HUDEP-2 (cell line): ENCODE results near the gene POLR1A.

ENCODE experiments used
- DNase-seq, 76 experiments: peaks; one replicate each; lab custom pipeline; 2025; ENCODE audit not compliant: unreplicated experiment in 76 of 76; lab: John Stamatoyannopoulos, UW

The POLR1A gene

GRCh38 chr2:86105252-86105968, at the start of gene POLR1A:
POLR1A (minus strand) TSS chr2:86105886; CDS start chr2:86105776, 110 bp downstream.
- DNase-seq = peak in 75 of 76 experiments; percentile 10 to 93 (median 80)

- no peak for DNase-seq
These were observed 44.8 kb upstream of the POLR1A start for GRCh38 chr2:86150502-86150901.

GRCh38 chr2:86147793-86148192, 42.1 kb upstream of the POLR1A start:
- DNase-seq = no peak

GRCh38 chr2:86143926-86144685, 38.4 kb upstream of the POLR1A start:
- no peak for DNase-seq

- no peak for DNase-seq
These were observed 37.6 kb upstream of the POLR1A start for GRCh38 chr2:86143307-86143706.

GRCh38 chr2:86142436-86143257, 37.0 kb upstream of the POLR1A start:
- no peak for DNase-seq

- DNase-seq = no peak
These were observed 35.3 kb upstream of the POLR1A start for GRCh38 chr2:86140969-86141392.

- DNase-seq = no peak
These were observed 34.3 kb upstream of the POLR1A start for GRCh38 chr2:86139981-86140380.

- no peak for DNase-seq
These were observed 33.3 kb upstream of the POLR1A start for GRCh38 chr2:86138736-86139625.

GRCh38 chr2:86136141-86136540, 30.5 kb upstream of the POLR1A start:
- DNase-seq = no peak

GRCh38 chr2:86135653-86136052, 30.0 kb upstream of the POLR1A start:
- no peak for DNase-seq

- no peak for DNase-seq
These were observed 29.0 kb upstream of the POLR1A start for GRCh38 chr2:86134709-86135108.

- peak in 5 of 76 experiments; percentile 5 to 16 (median 8) for DNase-seq
These were observed 19.0 kb upstream of the POLR1A start for GRCh38 chr2:86124683-86125082.

GRCh38 chr2:86123328-86123925, 17.7 kb upstream of the POLR1A start:
- DNase-seq = no peak

- no peak for DNase-seq
These were observed 12.4 kb upstream of the POLR1A start for GRCh38 chr2:86118130-86118529.

GRCh38 chr2:86107031-86107430, 1.3 kb upstream of the POLR1A start:
- no peak for DNase-seq

- DNase-seq = peak; percentile 7 to 95 (median 88)
These were observed 571 bp upstream of the POLR1A start, which contains the start of gene PTCD3 for GRCh38 chr2:86105969-86106945. PTCD3 (plus strand) TSS chr2:86106235; CDS start chr2:86106248, 13 bp downstream.

GRCh38 chr2:86102157-86102556, 3.5 kb downstream of the POLR1A start:
- no peak for DNase-seq
